Neuron (in vitro differentiated cells): Measurements from ENCODE around the gene KRTAP4-16.
"Not testable (repeated sequence)": the region's sequence is repeated elsewhere in the genome, so short reads cannot be mapped to it uniquely, and the experiment has no call there.

Source experiments
- H2AFZ ChIP-seq: one replicate; pipeline ENCODE4 v1.6.1; 2013; ENCODE audit warnings: low read depth, mild to moderate bottlenecking, inconsistent platforms, low read length, moderate library complexity
- H3K27me3 ChIP-seq: one replicate; pipeline ENCODE4 v1.6.1; 2013; ENCODE audit warnings: low read length; ENCODE audit not compliant: insufficient read depth
- H3K36me3 ChIP-seq: one replicate; pipeline ENCODE4 v1.6.1; 2013; ENCODE audit warnings: low read length; ENCODE audit not compliant: insufficient read depth
- H3K4me1 ChIP-seq: one replicate; pipeline ENCODE4 v1.6.1; 2013; ENCODE audit warnings: low read length; ENCODE audit not compliant: insufficient read depth
- H3K4me3 ChIP-seq: 2 replicates; pipeline ENCODE4 v1.5.1; 2013; ENCODE audit warnings: mild to moderate bottlenecking, low read length, moderate library complexity
- H3K9me3 ChIP-seq: one replicate; pipeline ENCODE4 v1.6.1; 2013; ENCODE audit warnings: low read length

KRTAP4-16 gene

GRCh38 chr17:41131979-41132378 is 30.0 kb upstream of the KRTAP4-16 start:
- Histone ChIP-seq H3K4me1 (no peaks in the 10 kb centered on the region), H3K36me3 (no peaks in the 10 kb centered on the region), H3K4me3 (no peak overlapping the region), H3K27me3 (no peaks in the 10 kb centered on the region), H3K9me3 (no peaks in the 10 kb centered on the region), H2AFZ (no peak overlapping the region)

- Histone ChIP-seq H3K4me1 (no peaks in the 10 kb centered on the region), H3K27me3 (no peaks in the 10 kb centered on the region), H3K36me3 (no peaks in the 10 kb centered on the region), H3K9me3 (no peaks in the 10 kb centered on the region), H3K4me3 (no peak overlapping the region), H2AFZ (no peak overlapping the region)
These were observed 25.4 kb upstream of the KRTAP4-16 start for GRCh38 chr17:41127371-41127770.

- Histone ChIP-seq H3K36me3 (no peaks in the 10 kb centered on the region), H3K4me1 (no peaks in the 10 kb centered on the region), H3K27me3 (no peaks in the 10 kb centered on the region), H2AFZ (no peak overlapping the region), H3K9me3 (no peaks in the 10 kb centered on the region), H3K4me3 (no peak overlapping the region)
These were observed 24.4 kb upstream of the KRTAP4-16 start for GRCh38 chr17:41126412-41126811.

GRCh38 chr17:41125064-41125463 is 23.1 kb upstream of the KRTAP4-16 start:
- no peak overlapping the region for H3K4me3 ChIP-seq
- no peaks in the 10 kb centered on the region for H3K4me1 ChIP-seq
- no peaks in the 10 kb centered on the region for H3K9me3 ChIP-seq
- H3K27me3 ChIP-seq = no peaks in the 10 kb centered on the region
- H3K36me3 ChIP-seq = no peaks in the 10 kb centered on the region
- H2AFZ ChIP-seq = no peak overlapping the region

GRCh38 chr17:41123991-41124371 is 22.0 kb upstream of the KRTAP4-16 start, which contains the start of gene KRTAP4-12:
Gene KRTAP4-12, minus strand, starts transcription at chr17:41124182. Its CDS starts 60 bp downstream, at chr17:41124122.
- not testable (repeated sequence) for H3K4me1 ChIP-seq, H3K27me3 ChIP-seq, H3K9me3 ChIP-seq, H3K4me3 ChIP-seq, H3K36me3 ChIP-seq, H2AFZ ChIP-seq

GRCh38 chr17:41123292-41123990 is 21.4 kb upstream of the KRTAP4-16 start:
- H3K9me3 ChIP-seq, H3K36me3 ChIP-seq, H3K27me3 ChIP-seq: not testable (repeated sequence)

GRCh38 chr17:41121742-41122141 is 19.7 kb upstream of the KRTAP4-16 start:
- Histone ChIP-seq H2AFZ (no peak overlapping the region), H3K4me1 (no peaks in the 10 kb centered on the region), H3K9me3 (no peaks in the 10 kb centered on the region), H3K36me3 (no peaks in the 10 kb centered on the region), H3K27me3 (no peaks in the 10 kb centered on the region), H3K4me3 (no peak overlapping the region)

More at GRCh38 chr17:41123292-41123990, 21.4 kb upstream of the KRTAP4-16 start:
- not testable (repeated sequence) for H2AFZ ChIP-seq, H3K4me1 ChIP-seq, H3K4me3 ChIP-seq

- H3K9me3 ChIP-seq, H3K27me3 ChIP-seq, H3K4me3 ChIP-seq, H3K4me1 ChIP-seq, H2AFZ ChIP-seq, H3K36me3 ChIP-seq: not testable (repeated sequence)
These were observed 18.0 kb upstream of the KRTAP4-16 start for GRCh38 chr17:41119696-41120690.

GRCh38 chr17:41118721-41119120 is 16.7 kb upstream of the KRTAP4-16 start:
- no peaks in the 10 kb centered on the region for H3K36me3 ChIP-seq
- no peak overlapping the region for H2AFZ ChIP-seq
- H3K4me3 ChIP-seq = no peak overlapping the region
- peaks cover 2% of the 10 kb centered on the region for H3K27me3 ChIP-seq
- peaks cover 7% of the 10 kb centered on the region for H3K4me1 ChIP-seq
- no peaks in the 10 kb centered on the region for H3K9me3 ChIP-seq

GRCh38 chr17:41117846-41118386 is 15.9 kb upstream of the KRTAP4-16 start, which contains the start of gene KRTAP4-11:
Gene KRTAP4-11, minus strand, starts transcription at chr17:41118373. Its CDS starts 58 bp downstream, at chr17:41118315.
- H3K27me3 ChIP-seq, H3K4me3 ChIP-seq, H3K4me1 ChIP-seq, H3K36me3 ChIP-seq, H3K9me3 ChIP-seq, H2AFZ ChIP-seq: not testable (repeated sequence)

- H3K4me3 ChIP-seq = no peak overlapping the region
- H3K36me3 ChIP-seq = no peaks in the 10 kb centered on the region
- H3K27me3 ChIP-seq = peaks cover 2% of the 10 kb centered on the region
- H3K9me3 ChIP-seq = no peaks in the 10 kb centered on the region
- H3K4me1 ChIP-seq = peaks cover 7% of the 10 kb centered on the region
- no peak overlapping the region for H2AFZ ChIP-seq
These were observed 14.3 kb upstream of the KRTAP4-16 start for GRCh38 chr17:41116297-41116696.

GRCh38 chr17:41111151-41111885 is 9.3 kb upstream of the KRTAP4-16 start:
- H3K36me3 ChIP-seq = no peaks in the 10 kb centered on the region
- H3K9me3 ChIP-seq = no peaks in the 10 kb centered on the region
- H3K4me3 ChIP-seq = no peak overlapping the region
- no peak overlapping the region for H2AFZ ChIP-seq
- peaks cover 7% of the 10 kb centered on the region for H3K4me1 ChIP-seq
- H3K27me3 ChIP-seq = peaks cover under 1% of the 10 kb centered on the region
